Jurkat, Clone E6-1 (cell line): ENCODE data around the gene HNF4A. TPM values are rescaled to one million over a fixed set of nuclear protein-coding genes. Genes with fewer than 3 reads are reported as not detected.
"Not testable (repeated sequence)": the region's sequence is repeated elsewhere in the genome, so short reads cannot be mapped to it uniquely, and the experiment has no call there.

Experiments
- DNase-seq: peaks from one replicate; pipeline ENCODE4 v3.0.0-alpha.2; 2011; ENCODE audit warnings: low read depth, low spot score
- H3K4me3 ChIP-seq: 2 replicates; pipeline ENCODE4 v1.5.1; 2011; ENCODE audit warnings: mild to moderate bottlenecking, low read length, control low read depth, moderate library complexity
- polyA plus RNA-seq: library from polyadenylated mRNA; unstranded; fragments of >200 nt; gene quantifications from one replicate; pipeline ENCODE4 v1.2.1, GENCODE V29; 2012; ENCODE audit warnings: missing spikeins; ENCODE audit not compliant: insufficient read length, insufficient read depth

Gene HNF4A
- not detected for polyA plus RNA-seq

- no peak within 1 kb of the TSS for H3K4me3 ChIP-seq
- no peak for DNase-seq
Observed at GRCh38 chr20:44355498-44356352, at the start of gene HNF4A. HNF4A (plus strand) TSS chr20:44355699; CDS start chr20:44355805, 106 bp downstream.

GRCh38 chr20:44306927-44307326, 48.6 kb upstream of the HNF4A start:
- no peak overlapping the region for H3K4me3 ChIP-seq
- DNase-seq, result no peak

- no peak for DNase-seq
- H3K4me3 ChIP-seq, result peak overlapping the region; percentile 96
Observed at GRCh38 chr20:44309763-44310663, 45.5 kb upstream of the HNF4A start.

- peak; percentile 91 for DNase-seq
- peak within 1 kb of the TSS; percentile 96 for H3K4me3 ChIP-seq
Observed at GRCh38 chr20:44310664-44311639, 44.5 kb upstream of the HNF4A start, which contains the start of gene FITM2. FITM2 (minus strand) TSS chr20:44311202; CDS start chr20:44311148, 54 bp downstream.

- H3K4me3 ChIP-seq, result no peak overlapping the region
- no peak for DNase-seq
Observed at GRCh38 chr20:44314870-44315269, 40.6 kb upstream of the HNF4A start.

- H3K4me3 ChIP-seq, result no peak overlapping the region
- no peak for DNase-seq
Observed at GRCh38 chr20:44319839-44320422, 35.6 kb upstream of the HNF4A start.

- no peak overlapping the region for H3K4me3 ChIP-seq
- DNase-seq, result no peak
Observed at GRCh38 chr20:44324343-44324742, 31.2 kb upstream of the HNF4A start.

GRCh38 chr20:44326391-44327159, 28.9 kb upstream of the HNF4A start:
- H3K4me3 ChIP-seq, result no peak overlapping the region
- DNase-seq, result no peak

- DNase-seq, H3K4me3 ChIP-seq: not testable (repeated sequence)
Observed at GRCh38 chr20:44327748-44328147, 27.8 kb upstream of the HNF4A start.

GRCh38 chr20:44328428-44328827, 27.1 kb upstream of the HNF4A start:
- DNase-seq, result no peak
- H3K4me3 ChIP-seq, result no peak overlapping the region

- DNase-seq, result no peak
- no peak overlapping the region for H3K4me3 ChIP-seq
Observed at GRCh38 chr20:44331201-44331600, 24.3 kb upstream of the HNF4A start.

GRCh38 chr20:44334306-44334705, 21.2 kb upstream of the HNF4A start:
- DNase-seq, result no peak
- no peak overlapping the region for H3K4me3 ChIP-seq

GRCh38 chr20:44334709-44335108, 20.8 kb upstream of the HNF4A start:
- H3K4me3 ChIP-seq, result no peak overlapping the region
- DNase-seq, result no peak

- H3K4me3 ChIP-seq, result no peak overlapping the region
Observed at GRCh38 chr20:44335675-44336074, 19.8 kb upstream of the HNF4A start.

GRCh38 chr20:44336086-44336485, 19.4 kb upstream of the HNF4A start:
- H3K4me3 ChIP-seq, result no peak overlapping the region
- DNase-seq, result no peak

More at GRCh38 chr20:44335675-44336074, 19.8 kb upstream of the HNF4A start:
- DNase-seq, result no peak

- H3K4me3 ChIP-seq, result no peak within 1 kb of the TSS
- DNase-seq, result no peak
Observed at GRCh38 chr20:44336725-44337380, 18.6 kb upstream of the HNF4A start, which contains the start of gene R3HDML. R3HDML (plus strand) TSS chr20:44337043; CDS start chr20:44337158, 115 bp downstream.

GRCh38 chr20:44342248-44342647, 13.3 kb upstream of the HNF4A start:
- no peak overlapping the region for H3K4me3 ChIP-seq
- no peak for DNase-seq
